ENCODE data around the gene CHTF18. TPM values are rescaled to one million over a fixed set of nuclear protein-coding genes. Genes with fewer than 3 reads are reported as not detected.

Gene CHTF18
- total and polyA plus RNA-seq, 9 donors, result 0.32 to 25.5 (median 18.7) TPM

DNA sequence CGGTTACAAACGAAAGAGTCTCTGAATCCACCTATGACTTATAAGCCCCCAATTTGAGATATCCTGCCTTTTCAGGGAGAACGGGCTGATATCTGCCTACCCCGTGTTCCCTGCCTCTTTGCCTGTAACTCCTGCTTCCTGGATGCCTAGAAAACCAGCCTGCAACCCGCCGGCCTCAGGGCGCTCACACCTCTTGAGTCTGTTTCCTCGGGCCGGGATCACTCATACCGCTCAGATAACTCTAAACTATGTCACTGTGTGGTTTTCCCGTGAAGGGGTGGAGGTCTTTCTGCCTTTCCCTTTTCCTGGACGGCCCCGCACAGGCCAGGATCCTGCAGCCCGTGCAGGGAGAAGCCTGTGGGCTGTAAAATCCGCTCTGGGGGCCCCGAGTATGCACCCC, 10.6 kb upstream of the CHTF18 start:
- no peak for TF ChIP-seq POLR2A (IDR thresholded peaks at IDR 0.05)
- TF ChIP-seq, protein P1, sequence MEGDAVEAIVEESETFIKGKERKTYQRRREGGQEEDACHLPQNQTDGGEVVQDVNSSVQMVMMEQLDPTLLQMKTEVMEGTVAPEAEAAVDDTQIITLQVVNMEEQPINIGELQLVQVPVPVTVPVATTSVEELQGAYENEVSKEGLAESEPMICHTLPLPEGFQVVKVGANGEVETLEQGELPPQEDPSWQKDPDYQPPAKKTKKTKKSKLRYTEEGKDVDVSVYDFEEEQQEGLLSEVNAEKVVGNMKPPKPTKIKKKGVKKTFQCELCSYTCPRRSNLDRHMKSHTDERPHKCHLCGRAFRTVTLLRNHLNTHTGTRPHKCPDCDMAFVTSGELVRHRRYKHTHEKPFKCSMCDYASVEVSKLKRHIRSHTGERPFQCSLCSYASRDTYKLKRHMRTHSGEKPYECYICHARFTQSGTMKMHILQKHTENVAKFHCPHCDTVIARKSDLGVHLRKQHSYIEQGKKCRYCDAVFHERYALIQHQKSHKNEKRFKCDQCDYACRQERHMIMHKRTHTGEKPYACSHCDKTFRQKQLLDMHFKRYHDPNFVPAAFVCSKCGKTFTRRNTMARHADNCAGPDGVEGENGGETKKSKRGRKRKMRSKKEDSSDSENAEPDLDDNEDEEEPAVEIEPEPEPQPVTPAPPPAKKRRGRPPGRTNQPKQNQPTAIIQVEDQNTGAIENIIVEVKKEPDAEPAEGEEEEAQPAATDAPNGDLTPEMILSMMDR (IDR thresholded peaks at IDR 0.05), result no peak
- TF ChIP-seq EP300 (IDR thresholded peaks at IDR 0.05), result no peak
- no peak overlapping the region for H3K27ac ChIP-seq
- 16 to 29% (median 22%) methylated on average over 16 of the region's 16 CpGs for WGBS, 3 donors
- H3K27me3 ChIP-seq, result no peaks in the 10 kb centered on the region
- H3K4me3 ChIP-seq, result no peak overlapping the region
- no peaks in the 10 kb centered on the region for H3K4me1 ChIP-seq (ENCODE audit: insufficient read depth)
- intact Hi-C loops (cut with DNase I), result no loop called here
- DNase-seq, result no peak
- H3K9me3 ChIP-seq, result no peaks in the 10 kb centered on the region
- no peaks in the 10 kb centered on the region for H3K36me3 ChIP-seq

DNA sequence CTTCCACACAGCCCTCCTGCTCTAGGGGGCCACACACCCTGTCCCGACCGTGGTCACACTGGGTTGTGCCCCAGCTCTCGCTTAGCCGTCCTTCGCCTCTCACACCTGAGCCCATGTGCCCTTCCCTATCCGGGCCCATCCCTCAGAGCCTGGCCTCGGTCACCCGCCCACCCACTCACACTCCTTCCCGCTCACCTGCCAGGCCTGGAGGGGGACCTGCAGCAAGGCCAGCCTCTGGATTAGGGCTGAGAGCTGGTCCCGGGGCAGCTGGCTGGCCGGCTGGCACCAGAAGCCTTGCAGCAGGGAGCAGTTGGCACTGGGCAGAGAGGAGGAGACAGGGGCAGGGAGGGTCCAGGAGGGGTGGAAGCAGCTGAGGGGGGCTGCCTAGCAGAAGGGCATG, 10.0 kb upstream of the CHTF18 start:
- WGBS, 3 donors, result 65 to 77% (median 71%) methylated on average over 10 to 11 of the region's 11 CpGs
- no peaks in the 10 kb centered on the region for H3K9me3 ChIP-seq
- no peaks in the 10 kb centered on the region for H3K27me3 ChIP-seq
- no peak overlapping the region for H3K27ac ChIP-seq
- DNase-seq, result no peak
- TF ChIP-seq EP300 (IDR thresholded peaks at IDR 0.05) (no peak), POLR2A (IDR thresholded peaks at IDR 0.05) (no peak)
- TF ChIP-seq, protein P1 (IDR thresholded peaks at IDR 0.05), result no peak
- intact Hi-C loops (cut with DNase I), result no loop called here
- no peaks in the 10 kb centered on the region for H3K36me3 ChIP-seq
- H3K4me1 ChIP-seq (ENCODE audit: insufficient read depth), result peaks cover 3% of the 10 kb centered on the region
- no peak overlapping the region for H3K4me3 ChIP-seq

DNA sequence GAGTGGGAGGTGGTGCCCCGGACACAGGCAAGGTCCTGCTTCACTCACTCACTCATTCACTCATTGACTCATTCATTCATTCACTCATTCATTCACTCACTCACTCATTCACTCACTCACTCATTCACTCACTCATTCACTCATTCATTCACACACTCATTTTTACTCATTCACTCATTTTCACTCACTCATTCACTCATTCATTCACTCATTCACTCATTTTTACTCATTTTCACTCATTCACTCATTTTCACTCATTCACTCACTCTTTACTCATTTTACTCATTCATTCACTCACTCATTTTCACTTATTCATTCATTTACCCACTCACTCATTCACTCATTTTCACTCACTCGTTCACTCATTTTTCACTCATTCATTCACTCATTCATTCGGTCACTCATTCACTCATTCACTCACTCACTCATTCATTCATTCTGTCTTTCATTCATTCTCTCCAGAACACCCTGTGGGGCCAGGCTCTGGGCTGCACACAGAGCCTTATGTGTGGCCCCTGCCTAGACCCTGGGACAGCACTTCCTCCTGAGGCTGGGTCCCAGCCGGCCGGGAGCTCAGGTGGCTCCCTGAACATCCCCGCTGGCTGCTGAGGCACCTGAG, 9.4 kb upstream of the CHTF18 start:
- H3K4me3 ChIP-seq, result no peak overlapping the region
- H3K36me3 ChIP-seq, result no peaks in the 10 kb centered on the region
- no peak overlapping the region for H3K27ac ChIP-seq
- peaks cover 7% of the 10 kb centered on the region for H3K4me1 ChIP-seq (ENCODE audit: insufficient read depth)
- H3K9me3 ChIP-seq, result no peaks in the 10 kb centered on the region
- WGBS, 3 donors, result 75 to 87% (median 84%) methylated on average over 6 of the region's 6 CpGs
- no peak for TF ChIP-seq POLR2A (IDR thresholded peaks at IDR 0.05)
- no peak for TF ChIP-seq EP300 (IDR thresholded peaks at IDR 0.05)
- TF ChIP-seq, protein P1 (IDR thresholded peaks at IDR 0.05), result no peak
- no peak for DNase-seq
- no peaks in the 10 kb centered on the region for H3K27me3 ChIP-seq
- intact Hi-C loops (cut with DNase I), result no loop called here

DNA sequence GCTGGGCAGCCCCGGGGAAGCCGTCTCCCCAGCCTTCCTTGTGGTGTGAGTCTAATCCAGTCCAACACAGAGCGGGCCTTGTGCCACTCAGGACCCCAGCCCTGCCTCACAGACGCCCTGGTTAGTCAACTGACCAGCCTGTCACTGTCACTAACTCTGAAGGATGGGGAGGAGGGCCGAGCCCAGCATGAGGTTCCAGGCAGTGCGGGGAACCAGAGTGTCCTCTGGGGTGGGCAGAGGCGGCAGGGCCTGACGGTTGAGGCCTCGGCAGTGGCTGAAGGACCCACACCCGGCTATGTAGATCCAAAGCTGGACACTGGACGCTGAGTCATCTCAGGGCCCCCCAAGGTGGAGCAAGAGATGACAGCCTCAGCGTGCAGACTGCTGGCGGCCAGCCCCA, 8.9 kb upstream of the CHTF18 start:
- Histone ChIP-seq H3K4me1 (ENCODE audit: insufficient read depth) (peaks cover 7% of the 10 kb centered on the region), H3K27ac (no peak overlapping the region), H3K36me3 (no peaks in the 10 kb centered on the region), H3K27me3 (no peaks in the 10 kb centered on the region), H3K4me3 (no peak overlapping the region), H3K9me3 (no peaks in the 10 kb centered on the region)
- no peak for DNase-seq
- 68 to 80% (median 72%) methylated on average over 13 of the region's 13 CpGs for WGBS, 3 donors
- TF ChIP-seq POLR2A (IDR thresholded peaks at IDR 0.05) (no peak), EP300 (IDR thresholded peaks at IDR 0.05) (no peak)
- TF ChIP-seq, protein P1 (IDR thresholded peaks at IDR 0.05), result no peak
- intact Hi-C loops (cut with DNase I), result no loop called here
